ENCODE measurements around the gene ATP9B. TPM values are rescaled to one million over a fixed set of nuclear protein-coding genes. Genes with fewer than 3 reads are reported as not detected.

ATP9B gene
- total RNA-seq, 1 experiment from 2014 or later: 25.6 TPM

DNA sequence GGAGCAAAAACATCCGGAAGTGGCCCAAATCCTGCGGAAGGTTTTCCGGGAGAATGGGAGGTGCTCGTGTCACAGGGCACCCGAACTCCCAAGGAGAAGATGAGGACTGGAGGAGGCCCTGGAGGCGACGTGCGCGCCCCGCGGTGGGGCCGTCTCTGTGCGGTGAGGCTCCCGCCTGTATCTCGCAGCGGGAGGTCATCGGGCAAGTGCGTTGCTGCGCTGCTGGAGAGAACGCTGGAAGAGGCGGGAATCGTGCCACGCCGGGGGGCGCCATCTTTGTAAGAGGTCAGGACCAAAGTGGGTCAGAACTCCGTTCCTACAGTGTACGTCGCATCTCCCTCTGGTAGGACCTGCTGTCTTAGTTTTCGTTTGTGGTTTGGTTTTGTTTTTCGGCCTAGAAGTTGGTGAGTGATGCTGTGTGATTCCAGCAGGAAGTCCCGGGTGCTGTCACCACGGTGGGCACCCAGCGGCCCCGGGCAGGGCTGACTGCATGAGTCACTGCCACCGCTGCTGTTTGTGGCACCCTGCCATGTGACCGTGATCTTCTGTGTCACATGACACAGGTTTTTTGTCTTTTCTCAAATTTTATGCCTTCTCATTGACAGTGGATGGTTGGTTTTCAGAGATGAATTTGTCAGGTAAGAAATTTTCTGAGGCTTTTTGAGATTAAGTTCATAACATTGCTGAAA lies 21.5 kb upstream of the ATP9B start:
- peak; percentile 6 for DNase-seq
- Mint-ChIP-seq H3K9me3 (ENCODE audit: low read depth, unreplicated experiment) (no peaks in the 10 kb centered on the region), H3K4me3 (ENCODE audit: low read depth, unreplicated experiment) (no peak overlapping the region), H3K27me3 (ENCODE audit: unreplicated experiment) (peaks cover 9% of the 10 kb centered on the region), H3K4me1 (ENCODE audit: low read depth, unreplicated experiment) (peaks cover 11% of the 10 kb centered on the region), H3K36me3 (ENCODE audit: insufficient read depth, unreplicated experiment) (no peaks in the 10 kb centered on the region), H3K27ac (ENCODE audit: unreplicated experiment) (no peak overlapping the region)
- intact Hi-C loops (cut with micrococcal nuclease; ENCODE audit: unreplicated experiment): no loop called here
- CTCF ChIA-PET: no interaction called here
- no TSS peak for BruUV-seq (replicated peaks)
- TF ChIP-seq CTCF (IDR thresholded peaks at IDR 0.05; ENCODE audit: unreplicated experiment): no peak

GRCh38 chr18:79048245-79048632 lies 21.0 kb upstream of the ATP9B start:
- TF ChIP-seq CTCF (IDR thresholded peaks at IDR 0.05; ENCODE audit: unreplicated experiment): no peak
- DNase-seq: no peak
- BruUV-seq (replicated peaks): no TSS peak
- H3K36me3 Mint-ChIP-seq (ENCODE audit: insufficient read depth, unreplicated experiment): no peaks in the 10 kb centered on the region
- H3K4me1 Mint-ChIP-seq (ENCODE audit: low read depth, unreplicated experiment): peaks cover 11% of the 10 kb centered on the region
- intact Hi-C loops (cut with micrococcal nuclease; ENCODE audit: unreplicated experiment): no loop called here
- no peak overlapping the region for H3K4me3 Mint-ChIP-seq (ENCODE audit: low read depth, unreplicated experiment)
- no peaks in the 10 kb centered on the region for H3K9me3 Mint-ChIP-seq (ENCODE audit: low read depth, unreplicated experiment)
- H3K27me3 Mint-ChIP-seq (ENCODE audit: unreplicated experiment): peaks cover 13% of the 10 kb centered on the region
- no peak overlapping the region for H3K27ac Mint-ChIP-seq (ENCODE audit: unreplicated experiment)
- CTCF ChIA-PET: no interaction called here

- peaks cover 13% of the 10 kb centered on the region for H3K27me3 Mint-ChIP-seq (ENCODE audit: unreplicated experiment)
- peaks cover 11% of the 10 kb centered on the region for H3K4me1 Mint-ChIP-seq (ENCODE audit: low read depth, unreplicated experiment)
- no peaks in the 10 kb centered on the region for H3K9me3 Mint-ChIP-seq (ENCODE audit: low read depth, unreplicated experiment)
- no peak for DNase-seq
- BruUV-seq (replicated peaks): no TSS peak
- no peak for TF ChIP-seq CTCF (IDR thresholded peaks at IDR 0.05; ENCODE audit: unreplicated experiment)
- no peak overlapping the region for H3K27ac Mint-ChIP-seq (ENCODE audit: unreplicated experiment)
- H3K36me3 Mint-ChIP-seq (ENCODE audit: insufficient read depth, unreplicated experiment): no peaks in the 10 kb centered on the region
- H3K4me3 Mint-ChIP-seq (ENCODE audit: low read depth, unreplicated experiment): no peak overlapping the region
- intact Hi-C loops (cut with micrococcal nuclease; ENCODE audit: unreplicated experiment): no loop called here
- CTCF ChIA-PET: no interaction called here
These were observed 19.7 kb upstream of the ATP9B start for GRCh38 chr18:79049506-79049905.

GRCh38 chr18:79050005-79050404 lies 19.2 kb upstream of the ATP9B start:
- Mint-ChIP-seq H3K4me3 (ENCODE audit: low read depth, unreplicated experiment) (no peak overlapping the region), H3K9me3 (ENCODE audit: low read depth, unreplicated experiment) (no peaks in the 10 kb centered on the region), H3K27ac (ENCODE audit: unreplicated experiment) (no peak overlapping the region), H3K4me1 (ENCODE audit: low read depth, unreplicated experiment) (peaks cover 11% of the 10 kb centered on the region), H3K27me3 (ENCODE audit: unreplicated experiment) (peaks cover 13% of the 10 kb centered on the region), H3K36me3 (ENCODE audit: insufficient read depth, unreplicated experiment) (no peaks in the 10 kb centered on the region)
- no peak for TF ChIP-seq CTCF (IDR thresholded peaks at IDR 0.05; ENCODE audit: unreplicated experiment)
- no TSS peak for BruUV-seq (replicated peaks)
- no peak for DNase-seq
- intact Hi-C loops (cut with micrococcal nuclease; ENCODE audit: unreplicated experiment): no loop called here
- CTCF ChIA-PET: no interaction called here
